Gastroesophageal sphincter (tissue), 3 donors: ENCODE measurements around the gene CYP3A7.

Experiments used
- CTCF ChIP-seq, 4 experiments: fragments of 200-600 bp in 2 of 4; fragments of 450-650 bp in 2 of 4; sonication (generic) in 1 of 4; IDR thresholded peaks; one replicate each; pipeline ENCODE4 v1.5.1; 2017 to 2019; ENCODE audit warnings: antibody characterized with exemption in 4 of 4, mild to moderate bottlenecking in 2 of 4, moderate library complexity in 2 of 4
- POLR2AphosphoS5 ChIP-seq: sonication (generic); formaldehyde crosslinking; IDR thresholded peaks from one replicate; pipeline ENCODE4 v1.6.1; 2017; ENCODE audit warnings: antibody characterized with exemption

- TF ChIP-seq CTCF (IDR thresholded peaks at IDR 0.05) = no peak
- no peak for TF ChIP-seq POLR2AphosphoS5
Observed at GRCh38 chr7:99764478-99764877, 29.5 kb upstream of the CYP3A7 start.
